Endothelial cell of umbilical vein (primary cell): ENCODE results near the gene NOD2. TPM values are rescaled to one million over a fixed set of nuclear protein-coding genes. Genes with fewer than 3 reads are reported as not detected.

Experiments
- BruUV-seq: library from RNA; stranded (reverse); fragments of 400-500 nt; replicated peaks from 2 replicates; lab custom pipeline; 2021; lab: Mats Ljungman, UMichigan
- CTCF ChIA-PET: fragments of 300-600, 350-600 bp; sonication (Branson Sonifier 250); formaldehyde crosslinking; loops from one replicate; lab custom pipeline; 2021; ENCODE audit warnings: antibody characterized with exemption, inconsistent platforms; lab: Charles Lee
- POLR2A ChIA-PET: fragments of 300-600, 350-600 bp; sonication (Branson Sonifier 250); formaldehyde crosslinking; loops from one replicate; lab custom pipeline; 2021; ENCODE audit warnings: antibody characterized with exemption, inconsistent platforms; lab: Charles Lee
- DNase-seq: peaks from one replicate; pipeline ENCODE4 v3.0.0-alpha.2; 2011; ENCODE audit warnings: low read depth, low spot score
- FAIRE-seq: peaks from 2 replicates; lab custom pipeline; 2011; peaks lifted over from hg19 to GRCh38; lab: Jason Lieb, UNC
- H2AFZ ChIP-seq: 2 replicates; pipeline ENCODE4 v1.6.0; 2012; ENCODE audit warnings: low read depth, low read length, control low read depth, inconsistent platforms
- H3K27ac ChIP-seq: 2 replicates; pipeline ENCODE4 v1.5.1; 2011; ENCODE audit warnings: low read depth, mild to moderate bottlenecking, control low read depth, low read length, moderate library complexity; ENCODE audit not compliant: insufficient read depth
- H3K27me3 ChIP-seq, 2 experiments: 2 replicates each; pipeline versions ENCODE4 v1.6.0 to v1.6.1; 2011; ENCODE audit warnings: low read length in 2 of 2, mixed read lengths in 1 of 2; ENCODE audit not compliant: control insufficient read depth in 2 of 2, insufficient read depth in 2 of 2
- H3K36me3 ChIP-seq, 2 experiments: 2 replicates in 1 of 2; 3 replicates in 1 of 2; pipeline ENCODE4 v1.5.1; 2011; ENCODE audit warnings: low read length in 2 of 2, mild to moderate bottlenecking in 1 of 2, moderate library complexity in 1 of 2; ENCODE audit not compliant: control insufficient read depth in 2 of 2, insufficient read depth in 2 of 2; ENCODE audit errors: extremely low read depth in 1 of 2
- H3K4me1 ChIP-seq: 3 replicates; pipeline ENCODE4 v1.5.1; 2011; ENCODE audit warnings: mild to moderate bottlenecking, low read length; ENCODE audit not compliant: control insufficient read depth, insufficient read depth; ENCODE audit errors: extremely low read depth
- H3K4me2 ChIP-seq: 2 replicates; pipeline ENCODE4 v1.6.1; 2011; ENCODE audit warnings: low read length, control low read depth, mixed read lengths; ENCODE audit not compliant: insufficient read depth
- H3K4me3 ChIP-seq, 3 experiments: fragments of 200-600 bp in 1 of 3; sonication (generic), shearing (Covaris generic) in 1 of 3; replicated peaks in 1 of 3; 2 replicates each; pipeline ENCODE4 v1.5.1; 2011 to 2016; ENCODE audit warnings: control low read depth in 3 of 3, low read length in 3 of 3, mild to moderate bottlenecking in 2 of 3, inconsistent platforms in 1 of 3, low read depth in 1 of 3, moderate library complexity in 1 of 3; ENCODE audit not compliant: insufficient read depth in 1 of 3
- H3K79me2 ChIP-seq: 2 replicates; pipeline ENCODE4 v1.6.0; 2012; ENCODE audit warnings: low read length, inconsistent platforms; ENCODE audit not compliant: control insufficient read depth, insufficient read depth
- H3K9ac ChIP-seq: replicated peaks from 2 replicates; pipeline ENCODE3; 2011; ENCODE audit warnings: low read length, control low read depth; ENCODE audit not compliant: insufficient read depth; ENCODE audit errors: extremely low read depth
- H3K9me1 ChIP-seq: replicated peaks from 3 replicates; pipeline ENCODE4 v1.6.0; 2011; ENCODE audit warnings: mild to moderate bottlenecking, low read length; ENCODE audit not compliant: control insufficient read depth, insufficient read depth; ENCODE audit errors: extremely low read depth
- H3K9me3 ChIP-seq: replicated peaks from 2 replicates; pipeline ENCODE4 v1.5.1; 2012; ENCODE audit warnings: low read length, inconsistent platforms; ENCODE audit not compliant: control insufficient read depth, insufficient read depth
- H4K20me1 ChIP-seq: replicated peaks from 2 replicates; pipeline ENCODE3; 2011; ENCODE audit warnings: mild to moderate bottlenecking, low read length; ENCODE audit not compliant: control insufficient read depth, insufficient read depth; ENCODE audit errors: extremely low read depth
- CTCF ChIP-seq, 2 donors: IDR thresholded peaks; 1 replicate in 1 of 2; 2 replicates in 1 of 2; pipeline ENCODE4 v1.5.1; 2011; ENCODE audit warnings: low read length in 2 of 2, mild to moderate bottlenecking in 2 of 2, moderate library complexity in 2 of 2, control low read depth in 1 of 2, inconsistent platforms in 1 of 2, low read depth in 1 of 2; ENCODE audit not compliant: insufficient read depth in 1 of 2; ENCODE audit errors: extremely low read depth in 1 of 2
- EZH2 ChIP-seq: IDR thresholded peaks from 2 replicates; pipeline ENCODE4 v1.6.1; 2012; ENCODE audit warnings: borderline replicate concordance, low read depth, mild to moderate bottlenecking, moderate library complexity, low read length, inconsistent platforms; ENCODE audit not compliant: severe bottlenecking
- FOS ChIP-seq: IDR thresholded peaks from 2 replicates; pipeline ENCODE4 v1.6.1; 2011; ENCODE audit warnings: mild to moderate bottlenecking, low read length, moderate library complexity, borderline replicate concordance; ENCODE audit not compliant: insufficient read depth
- GATA2 ChIP-seq: IDR thresholded peaks from 2 replicates; pipeline ENCODE4 v1.7.0; 2011; ENCODE audit warnings: low read depth, mild to moderate bottlenecking, moderate library complexity, mixed read lengths, low read length; ENCODE audit not compliant: insufficient read length, insufficient read depth
- JUN ChIP-seq: IDR thresholded peaks from 2 replicates; pipeline ENCODE4 v1.6.1; 2011; ENCODE audit warnings: borderline replicate concordance, low read depth; ENCODE audit not compliant: insufficient read length, insufficient read depth
- MAX ChIP-seq: IDR thresholded peaks from 2 replicates; pipeline ENCODE4 v1.6.1; 2011; ENCODE audit not compliant: insufficient read depth, insufficient read length
- MYC ChIP-seq: IDR thresholded peaks from one replicate; pipeline ENCODE4 v1.6.1; 2011; ENCODE audit warnings: mild to moderate bottlenecking, low read depth, low read length
- POLR2A ChIP-seq: IDR thresholded peaks from 2 replicates; pipeline ENCODE4 v1.6.1; 2012; ENCODE audit warnings: low read depth, mild to moderate bottlenecking, control low read depth, low read length
- POLR2AphosphoS5 ChIP-seq: IDR thresholded peaks from 2 replicates; pipeline ENCODE4 v1.6.1; 2012; ENCODE audit warnings: low read depth, mild to moderate bottlenecking, control low read depth, low read length, moderate library complexity; ENCODE audit not compliant: insufficient read depth
- dilution Hi-C: fragments of 300-500 bp; cut with MboI; formaldehyde crosslinking; loops from one replicate; pipeline ENCODE4 v1.15.0; 2019; ENCODE audit warnings: low sequenced_read_pairs; ENCODE audit not compliant: extremely low pct_ligation_motif_present
- intact Hi-C: fragments of 100-400 bp; cut with micrococcal nuclease; formaldehyde crosslinking; loops from one replicate; pipeline ENCODE4 v1.10.0; 2022
- polyA plus RNA-seq, 4 experiments: library from polyadenylated mRNA; depleted of rRNA in 3 of 4; stranded (reverse) in 3 of 4; unstranded in 1 of 4; fragments of >200 nt; gene quantifications; 2 replicates each; pipeline versions ENCODE4 v1.2.1 to v1.2.3, GENCODE V29; 2011 to 2012; ENCODE audit warnings: missing spikeins in 1 of 4
- total RNA-seq: library from RNA; stranded (reverse); gene quantifications from 2 replicates; pipeline ENCODE4 v1.2.3, GENCODE V29; 2021

Gene NOD2
- total and polyA plus RNA-seq, 2 donors (not counting 3 experiments of a cell fraction or from before 2014, with no cell fraction given) = 0.07 to 0.58 TPM

GRCh38 chr16:50644245-50644644 lies 49.2 kb upstream of the NOD2 start:
- ChIA-PET POLR2A (no interaction called here), CTCF (interaction anchor here (1.0 kb wide), 1 partner anchor 51 kb away, joined by 13 read pairs; no protein-coding TSS in a partner anchor)
- no peak overlapping the region for H3K9ac ChIP-seq
- no peaks in the 10 kb centered on the region for H3K27me3 ChIP-seq
- TF ChIP-seq MAX (no peak), EZH2 (no peak), GATA2 (no peak), POLR2AphosphoS5 (no peak), JUN (no peak), MYC (no peak), FOS (no peak), POLR2A (no peak), CTCF (IDR thresholded peaks at IDR 0.05; ENCODE audit: extremely low read depth in 1 of 2, insufficient read depth in 1 of 2, low read depth in 1 of 2, low read length in 2 of 2) (no peak)
- no peaks in the 10 kb centered on the region for H3K9me1 ChIP-seq
- no peak overlapping the region for H3K27ac ChIP-seq
- H2AFZ ChIP-seq = no peak overlapping the region
- DNase-seq = no peak
- no TSS peak for BruUV-seq
- H4K20me1 ChIP-seq = no peaks in the 10 kb centered on the region
- H3K4me2 ChIP-seq = no peak overlapping the region
- no peaks in the 10 kb centered on the region for H3K4me1 ChIP-seq
- H3K79me2 ChIP-seq = no peaks in the 10 kb centered on the region
- dilution Hi-C loops = no loop called here
- no peaks in the 10 kb centered on the region for H3K9me3 ChIP-seq
- intact Hi-C loops = no loop called here
- H3K4me3 ChIP-seq = no peak overlapping the region
- no peak for FAIRE-seq
- no peaks in the 10 kb centered on the region for H3K36me3 ChIP-seq
